GM04503 (cell line): ENCODE measurements around the gene UNC13D.

Source experiments
- DNase-seq: peaks from one replicate; pipeline ENCODE4 v3.0.0-alpha.2; 2012; ENCODE audit warnings: low read depth

Gene UNC13D

GRCh38 chr17:75834279-75834920, 9.8 kb downstream of the UNC13D start:
- DNase-seq = no peak

GRCh38 chr17:75832652-75833400, 11.4 kb downstream of the UNC13D start:
- no peak for DNase-seq

- DNase-seq = no peak
These were observed 12.0 kb downstream of the UNC13D start for GRCh38 chr17:75832164-75832651.

GRCh38 chr17:75831032-75831571, 13.1 kb downstream of the UNC13D start:
- no peak for DNase-seq

GRCh38 chr17:75830164-75831031, 13.8 kb downstream of the UNC13D start:
- no peak for DNase-seq

GRCh38 chr17:75829747-75830146, 14.5 kb downstream of the UNC13D start:
- no peak for DNase-seq

GRCh38 chr17:75828741-75829140, 15.5 kb downstream of the UNC13D start:
- DNase-seq = no peak

GRCh38 chr17:75828076-75828400, 16.2 kb downstream of the UNC13D start:
- DNase-seq = no peak

- no peak for DNase-seq
These were observed 16.7 kb downstream of the UNC13D start for GRCh38 chr17:75827308-75828075.

GRCh38 chr17:75826561-75827307, 17.5 kb downstream of the UNC13D start:
- no peak for DNase-seq

- DNase-seq = no peak
These were observed 18.3 kb downstream of the UNC13D start for GRCh38 chr17:75825748-75826370.

GRCh38 chr17:75825149-75825552, 19.1 kb downstream of the UNC13D start:
- no peak for DNase-seq

GRCh38 chr17:75824666-75825065, 19.5 kb downstream of the UNC13D start:
- DNase-seq = no peak

- DNase-seq = no peak
These were observed 20.1 kb downstream of the UNC13D start for GRCh38 chr17:75824050-75824552.

- no peak for DNase-seq
These were observed 20.8 kb downstream of the UNC13D start for GRCh38 chr17:75823257-75824041.

- no peak for DNase-seq
These were observed 21.4 kb downstream of the UNC13D start for GRCh38 chr17:75822800-75823166.

- DNase-seq = no peak
These were observed 21.9 kb downstream of the UNC13D start for GRCh38 chr17:75822119-75822799.

- DNase-seq = no peak
These were observed 22.7 kb downstream of the UNC13D start for GRCh38 chr17:75821552-75821951.
